HS-5 (cell line): ENCODE results near the gene C19orf67.
A peak's percentile ranks its signal among the peaks of the same experiment; 100 is the strongest.

Experiments used
- DNase-seq: peaks from one replicate; pipeline ENCODE4 v3.0.0-alpha.2; 2012; ENCODE audit warnings: low read depth

C19orf67 gene

DNA sequence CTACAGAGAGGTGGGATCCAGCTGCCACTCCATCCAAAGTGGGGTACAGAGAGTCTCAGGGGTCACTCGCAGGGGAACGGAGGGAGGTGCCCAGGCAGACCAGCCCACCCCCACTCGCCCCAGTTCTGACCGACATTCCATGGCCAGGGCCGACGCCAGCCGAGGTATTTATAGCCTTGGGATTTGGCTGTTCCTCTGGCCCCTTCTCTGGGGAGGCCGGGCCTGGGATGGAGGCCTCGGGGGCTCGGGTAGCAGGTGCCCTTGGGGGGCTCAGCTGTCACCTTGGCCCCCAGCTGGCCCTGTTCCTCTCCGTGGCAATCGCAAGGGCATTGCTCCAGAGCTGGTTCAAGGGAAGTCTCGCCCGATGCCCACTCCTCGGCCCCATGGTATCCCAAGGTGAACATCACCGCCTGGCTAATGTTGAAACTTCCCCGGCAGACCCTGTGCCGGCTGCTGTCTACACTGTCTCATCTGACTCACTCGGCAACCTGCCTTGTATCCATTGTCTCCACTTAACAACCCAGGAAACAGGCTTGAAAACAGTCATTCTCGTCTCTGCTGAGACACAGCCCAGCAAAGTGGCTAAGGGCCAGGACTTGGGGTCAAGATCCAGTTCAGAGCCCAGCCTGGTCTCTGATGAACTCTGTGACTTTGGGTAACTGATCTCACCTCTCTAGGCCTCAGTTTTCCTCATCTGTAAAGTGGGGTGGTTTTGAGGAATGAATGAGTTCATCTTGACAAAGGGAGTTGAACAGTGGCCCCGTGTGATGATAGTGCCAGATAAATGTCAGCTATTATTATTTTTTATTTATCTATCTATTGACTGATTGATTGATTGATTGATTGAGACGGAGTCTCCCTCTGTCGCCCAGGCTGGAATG is 22.2 kb upstream of the C19orf67 start:
- DNase-seq, result no peak

DNA sequence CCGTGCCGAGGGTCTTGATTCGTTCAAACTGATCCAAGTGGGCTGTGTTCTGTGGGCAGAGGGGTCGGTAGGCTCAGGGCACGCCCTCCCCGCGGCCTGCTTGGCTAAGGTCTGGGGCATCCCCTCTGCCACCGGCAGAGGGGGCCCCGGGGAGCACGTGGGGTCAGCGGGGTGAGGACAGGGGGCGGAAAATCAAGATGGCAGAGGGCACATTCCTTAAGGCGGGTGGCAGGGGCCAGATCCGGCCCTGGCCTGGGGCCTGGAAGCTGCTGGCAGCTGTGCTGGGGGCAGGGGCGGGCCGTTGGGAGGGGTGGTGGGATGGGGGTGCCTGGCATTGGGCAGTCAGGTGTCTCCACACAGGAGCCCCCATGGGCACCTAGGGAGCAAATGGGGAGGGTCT is 21.3 kb upstream of the C19orf67 start:
- no peak for DNase-seq

DNA sequence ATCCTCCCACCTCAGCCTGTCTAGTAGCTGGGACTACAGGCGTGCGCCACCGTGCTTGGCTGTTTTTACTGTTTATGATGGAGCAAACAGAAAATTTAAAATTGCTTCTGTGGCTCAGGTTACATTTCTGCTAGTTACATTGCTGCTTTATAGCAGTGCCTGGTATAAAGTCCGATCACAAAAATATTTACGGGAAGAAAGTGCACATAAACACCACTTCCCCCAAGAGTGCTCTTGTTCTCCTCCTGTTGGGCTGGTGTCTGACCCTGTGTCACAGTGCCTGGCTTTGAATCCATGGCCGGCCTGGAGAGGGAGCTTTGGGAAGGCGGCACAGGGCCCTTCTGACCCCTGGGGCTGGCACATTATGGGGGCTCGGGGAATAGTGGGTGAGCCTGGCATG is 20.1 kb upstream of the C19orf67 start:
- no peak for DNase-seq

DNA sequence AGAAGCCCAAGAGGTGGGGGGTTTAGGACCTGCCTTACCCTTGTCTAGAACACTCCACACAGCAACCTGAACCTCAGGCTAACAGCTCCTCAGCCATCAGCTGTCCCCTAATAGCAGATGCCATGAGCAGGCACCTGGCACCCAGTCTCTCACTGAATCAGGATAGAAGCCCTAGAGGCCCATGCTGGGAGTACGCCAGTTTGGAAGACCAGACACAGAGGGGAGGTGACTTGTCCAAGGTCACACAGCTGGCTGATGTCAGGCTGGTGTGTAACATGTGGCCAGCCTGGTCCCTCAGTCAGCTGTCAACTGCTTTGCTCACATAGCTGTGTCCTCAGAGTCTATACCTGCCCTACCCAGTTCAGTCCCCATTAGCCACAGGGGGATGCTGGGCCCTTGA is 17.7 kb upstream of the C19orf67 start:
- no peak for DNase-seq

DNA sequence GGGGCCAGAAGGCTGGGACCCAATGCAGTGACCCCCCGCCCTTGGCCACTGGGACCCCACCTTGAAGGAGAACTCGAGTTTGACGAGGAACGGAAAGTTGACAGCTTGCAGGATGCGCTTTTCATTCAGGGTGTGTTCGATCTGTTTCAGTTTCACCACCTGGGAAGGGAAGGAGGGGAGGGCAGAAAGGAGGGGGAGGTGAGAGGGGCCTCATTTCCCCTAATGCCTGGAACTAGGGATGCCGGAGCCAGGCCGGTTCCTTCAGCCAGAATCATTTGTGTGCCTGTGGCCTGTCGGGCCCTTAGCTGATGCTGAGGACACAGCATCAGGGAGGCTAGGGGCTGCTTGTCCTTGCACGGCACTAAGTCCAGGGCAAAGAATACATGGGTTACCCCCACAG is 17.2 kb upstream of the C19orf67 start:
- DNase-seq, result no peak

DNA sequence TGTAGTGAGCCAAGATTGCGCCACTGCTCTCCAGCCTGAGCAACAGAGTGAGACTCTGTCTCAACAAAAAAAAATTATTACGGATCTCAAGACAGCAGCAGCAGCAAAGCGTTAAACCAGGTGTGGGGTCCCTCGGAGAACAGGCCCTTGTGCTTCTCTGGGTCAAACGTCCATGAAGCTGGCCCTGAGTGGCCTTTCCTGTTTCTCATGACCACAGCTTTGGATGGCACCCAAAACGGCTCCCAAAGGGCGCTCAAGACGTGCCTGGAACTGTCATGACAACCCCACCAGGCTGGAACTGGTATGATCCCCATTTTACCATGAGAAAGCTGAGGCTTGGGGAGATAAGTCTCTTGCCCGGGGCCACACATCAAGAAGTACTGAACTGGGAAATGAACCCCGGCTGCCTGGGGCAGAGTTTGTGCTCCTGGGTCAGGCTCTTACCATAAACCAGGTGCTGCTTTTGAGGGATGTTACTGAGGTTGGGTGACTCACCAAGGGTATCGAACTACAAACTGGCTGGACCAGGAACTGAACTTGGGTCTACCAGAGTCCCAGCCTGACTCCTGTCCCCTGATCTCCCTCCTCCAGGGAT is 16.6 kb upstream of the C19orf67 start:
- no peak for DNase-seq

DNA sequence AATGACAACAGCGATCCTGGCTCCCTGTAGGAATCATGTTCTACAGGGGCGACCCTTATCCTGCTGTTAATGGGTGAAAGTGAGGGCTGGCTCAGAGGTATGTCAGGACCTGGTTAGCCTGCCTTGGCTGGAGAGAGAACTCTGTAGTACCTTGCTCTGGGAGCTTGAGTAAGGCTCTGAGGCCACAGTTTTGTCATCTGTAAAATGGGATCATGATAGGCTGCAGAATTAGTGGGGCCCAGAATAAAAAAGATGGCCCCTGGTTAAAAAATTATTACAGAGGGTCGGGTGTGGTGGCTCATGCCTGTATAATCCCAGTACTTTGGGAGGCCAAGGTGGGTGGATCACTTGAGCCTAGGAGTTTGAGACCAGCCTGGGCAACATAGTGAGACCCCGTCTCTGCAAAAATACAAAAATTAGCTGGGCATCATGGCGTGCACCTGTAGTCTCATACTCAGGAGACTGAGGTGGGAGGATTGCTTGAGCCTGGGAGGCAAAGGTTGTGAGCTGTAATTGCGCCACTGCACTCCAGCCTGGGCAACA is 15.5 kb upstream of the C19orf67 start:
- DNase-seq, result no peak

DNA sequence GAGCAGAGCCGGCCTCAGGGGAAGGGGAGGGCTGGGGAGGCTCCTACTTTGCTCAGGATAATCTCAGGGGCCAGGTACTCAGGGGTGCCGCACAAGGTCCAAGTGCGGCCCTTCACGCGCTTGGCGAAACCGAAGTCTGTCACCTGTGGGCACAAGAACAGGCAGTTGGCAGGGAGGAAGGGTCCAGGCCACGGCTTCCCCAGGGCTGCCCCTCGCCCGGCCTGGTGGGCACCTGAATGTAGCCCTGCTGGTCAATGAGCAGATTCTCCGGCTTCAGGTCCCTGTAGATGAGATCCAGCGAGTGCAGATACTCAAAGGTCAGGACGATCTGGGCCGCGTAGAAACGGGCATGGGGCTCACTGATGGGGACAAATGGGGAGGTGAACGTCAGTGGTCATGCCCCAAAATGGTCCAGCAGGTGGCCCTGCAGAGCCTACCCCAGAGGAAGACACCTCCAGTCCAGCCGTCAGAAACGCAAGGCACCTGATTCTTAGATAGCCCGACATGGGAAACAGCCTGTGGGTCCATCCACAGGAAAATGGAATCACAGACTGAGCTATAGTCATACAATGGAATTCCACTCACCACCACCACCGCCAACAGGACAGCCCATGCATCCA is 12.1 kb upstream of the C19orf67 start:
- no peak for DNase-seq

DNA sequence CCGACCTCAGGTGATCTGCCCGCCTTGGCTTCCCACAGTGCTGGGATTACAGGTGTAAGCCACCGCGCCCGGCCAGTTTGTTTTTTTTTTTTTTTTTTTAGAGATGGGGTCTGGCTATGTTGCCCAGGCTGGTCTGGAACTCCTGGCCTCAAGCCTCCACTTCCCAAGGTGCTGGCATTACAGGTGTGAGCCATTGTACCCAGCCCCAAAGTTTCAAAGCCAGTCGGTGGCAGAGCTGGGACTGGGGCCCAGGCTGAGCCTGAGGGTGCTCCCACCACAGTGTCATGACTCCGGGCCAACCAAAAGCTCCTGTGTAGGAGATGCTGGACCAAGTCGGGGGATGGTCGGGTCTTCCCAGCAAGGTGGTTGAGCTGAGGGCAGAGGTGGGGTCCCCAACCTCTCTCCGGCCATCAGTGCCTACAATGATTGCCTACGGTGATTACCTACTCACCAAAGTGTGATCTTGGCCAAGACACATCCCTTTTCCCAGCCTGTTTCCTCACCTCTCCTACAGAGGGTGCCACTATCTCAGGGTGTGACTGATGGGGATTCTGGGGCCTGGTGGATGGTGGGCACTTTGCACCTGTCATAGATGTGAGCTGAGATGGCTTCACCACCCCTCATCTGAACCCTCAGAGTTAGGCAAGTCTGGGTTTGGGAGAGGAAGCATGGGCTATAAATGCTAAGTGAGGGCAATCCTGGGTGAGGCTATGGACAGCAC is 10.8 kb upstream of the C19orf67 start:
- no peak for DNase-seq

DNA sequence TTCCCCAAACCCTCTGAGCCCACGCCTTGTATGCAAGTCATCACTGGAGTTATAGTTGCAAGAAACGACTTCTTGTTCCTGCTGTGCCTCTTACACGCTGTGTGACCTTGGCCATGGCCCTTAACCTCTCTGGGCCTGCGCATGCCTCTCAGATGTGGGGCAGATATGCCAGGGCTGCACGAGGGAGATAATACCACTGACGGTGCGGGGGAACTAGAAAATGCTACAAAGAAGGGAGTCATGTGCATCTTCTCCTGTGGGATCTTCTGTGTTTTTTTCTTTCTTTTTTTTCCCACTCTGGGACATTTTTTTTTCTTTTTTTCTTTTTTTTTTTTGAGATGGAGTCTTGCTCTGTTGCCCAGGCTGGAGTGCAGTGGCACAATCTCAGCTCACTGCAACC is 9.3 kb upstream of the C19orf67 start:
- no peak for DNase-seq

DNA sequence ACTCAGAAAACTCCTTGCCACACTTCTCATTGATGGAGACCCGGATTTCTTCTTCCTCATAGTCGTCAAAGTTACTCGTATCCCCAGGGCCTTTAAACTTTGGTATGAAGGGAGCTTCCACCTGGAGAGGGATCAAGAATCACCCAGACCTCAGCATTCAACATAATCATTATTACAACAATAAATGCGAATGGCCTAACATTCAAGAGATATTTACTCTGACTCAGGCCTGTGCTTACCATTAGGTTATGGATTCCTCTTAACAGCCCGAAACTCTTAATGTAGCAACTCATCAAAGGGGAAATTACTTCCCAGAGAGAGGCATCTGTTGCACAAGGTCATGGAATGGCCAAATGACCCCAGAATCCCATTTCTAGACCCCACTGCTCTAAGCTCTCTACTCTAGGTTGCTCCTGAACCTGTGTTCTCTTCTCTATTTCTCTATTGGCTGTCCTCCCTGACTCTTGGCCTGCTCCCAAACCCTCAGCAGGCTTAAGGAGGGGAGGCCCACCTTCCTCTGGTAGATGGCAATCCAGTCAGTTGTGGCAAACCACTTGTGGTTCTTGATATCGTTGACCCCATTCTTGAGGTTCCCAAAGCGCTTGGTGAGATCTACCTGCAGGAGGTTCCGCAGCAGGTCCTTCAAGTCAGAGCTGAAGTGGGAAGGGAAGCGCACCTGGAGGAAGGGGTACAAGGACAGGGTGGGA is 7.7 kb upstream of the C19orf67 start:
- no peak for DNase-seq

DNA sequence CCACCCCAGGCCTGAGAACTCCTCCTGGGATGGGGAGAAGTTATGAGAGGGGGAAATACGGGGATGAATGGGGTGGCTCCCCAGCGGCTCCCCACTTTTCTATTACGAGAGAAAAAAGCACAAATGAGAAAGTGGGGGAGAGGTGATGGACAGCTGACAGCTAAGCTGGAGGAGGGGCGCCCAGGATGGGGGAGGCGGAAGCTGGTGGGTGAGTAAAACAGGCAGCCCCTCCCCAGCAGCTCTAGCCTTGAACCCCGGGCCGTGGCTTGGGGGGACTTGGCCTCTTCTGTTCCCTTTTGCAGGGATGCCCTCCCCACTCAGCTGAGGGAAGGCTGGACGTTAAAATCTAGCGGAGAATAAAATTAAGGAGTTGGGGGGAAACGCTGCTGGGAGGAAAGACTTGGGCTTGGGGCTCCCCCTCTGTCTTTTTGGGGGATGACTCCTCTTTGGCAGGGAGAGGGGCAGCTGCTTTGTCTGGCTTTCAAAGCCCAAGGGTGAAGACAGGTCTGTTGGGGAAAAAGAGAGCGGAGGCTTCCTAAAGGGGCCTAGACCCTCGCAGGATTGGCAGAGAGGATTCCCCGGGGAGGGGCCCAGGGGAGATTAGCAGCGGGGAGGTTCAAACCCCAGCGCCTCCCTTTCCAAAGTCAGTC is 6.4 kb upstream of the C19orf67 start:
- DNase-seq, result no peak

DNA sequence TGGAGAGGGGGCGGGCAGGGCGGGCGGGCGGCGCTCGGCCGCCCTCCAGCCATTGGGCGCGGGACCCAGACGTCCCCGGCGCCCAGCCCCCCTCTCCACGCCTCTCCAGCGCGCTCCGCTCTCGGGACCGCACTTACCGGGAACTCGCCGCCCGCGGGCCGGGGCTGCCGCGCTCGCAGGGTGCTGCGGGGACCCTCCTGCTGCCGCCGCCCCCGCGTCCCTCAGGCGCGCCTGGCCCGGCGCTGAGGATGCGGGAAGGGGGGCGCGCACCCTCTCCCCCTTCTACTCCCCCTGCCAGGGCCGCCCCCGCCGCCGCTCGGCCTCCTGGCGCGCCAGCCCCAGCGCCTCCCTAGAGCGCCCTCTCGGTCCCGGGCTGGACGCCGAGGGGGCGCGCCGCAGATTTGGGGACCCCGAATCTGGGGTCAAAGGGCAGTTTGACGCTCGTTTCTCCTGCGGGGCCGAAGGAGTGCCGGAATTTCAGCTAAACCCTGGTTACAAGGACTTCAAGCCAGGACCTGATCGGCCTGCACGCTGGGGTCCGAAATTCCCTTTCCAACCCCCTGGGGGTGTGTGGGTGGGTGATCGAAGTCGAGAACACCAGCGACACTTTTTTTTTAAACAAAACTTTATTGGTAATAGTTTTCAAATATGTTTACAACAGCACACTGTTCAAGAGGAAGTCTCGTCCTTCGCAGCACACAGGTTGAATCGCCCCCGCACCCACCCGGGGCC is 5.7 kb upstream of the C19orf67 start:
- DNase-seq, result peak; percentile 46

DNA sequence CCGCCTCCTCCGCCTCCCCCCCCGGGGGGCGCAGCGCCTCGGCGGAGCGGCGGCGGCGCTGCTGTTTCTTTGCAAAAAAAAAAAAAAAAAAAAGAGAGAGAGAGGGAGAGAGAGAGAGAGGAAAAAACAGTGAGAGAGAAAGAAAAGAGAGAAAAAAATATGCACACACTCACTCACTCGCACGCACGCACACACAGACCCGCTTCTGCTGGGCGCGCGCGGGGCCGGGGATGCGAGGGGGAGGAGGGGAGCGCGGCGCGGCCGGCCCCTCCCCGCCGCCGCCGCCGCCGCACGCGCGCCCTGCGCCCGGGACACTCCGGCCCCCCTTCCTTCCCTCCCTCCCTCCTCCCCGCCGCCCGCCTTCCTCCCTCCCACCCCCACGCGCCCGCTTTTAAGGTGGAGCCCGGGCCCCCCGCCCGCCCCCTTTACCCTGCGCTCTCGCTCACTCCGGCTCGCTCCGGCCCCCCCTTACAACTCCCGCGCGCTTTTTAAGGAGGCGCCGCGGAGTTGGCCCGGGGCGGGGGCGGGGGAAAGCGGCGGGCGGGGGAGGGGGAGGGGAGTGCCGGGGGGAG is 5.0 kb upstream of the C19orf67 start, which contains the start of gene SAMD1:
SAMD1 (minus strand) TSS at position 243 of the 572 bp plus-strand sequence.
- DNase-seq, result peak; percentile 35

DNA sequence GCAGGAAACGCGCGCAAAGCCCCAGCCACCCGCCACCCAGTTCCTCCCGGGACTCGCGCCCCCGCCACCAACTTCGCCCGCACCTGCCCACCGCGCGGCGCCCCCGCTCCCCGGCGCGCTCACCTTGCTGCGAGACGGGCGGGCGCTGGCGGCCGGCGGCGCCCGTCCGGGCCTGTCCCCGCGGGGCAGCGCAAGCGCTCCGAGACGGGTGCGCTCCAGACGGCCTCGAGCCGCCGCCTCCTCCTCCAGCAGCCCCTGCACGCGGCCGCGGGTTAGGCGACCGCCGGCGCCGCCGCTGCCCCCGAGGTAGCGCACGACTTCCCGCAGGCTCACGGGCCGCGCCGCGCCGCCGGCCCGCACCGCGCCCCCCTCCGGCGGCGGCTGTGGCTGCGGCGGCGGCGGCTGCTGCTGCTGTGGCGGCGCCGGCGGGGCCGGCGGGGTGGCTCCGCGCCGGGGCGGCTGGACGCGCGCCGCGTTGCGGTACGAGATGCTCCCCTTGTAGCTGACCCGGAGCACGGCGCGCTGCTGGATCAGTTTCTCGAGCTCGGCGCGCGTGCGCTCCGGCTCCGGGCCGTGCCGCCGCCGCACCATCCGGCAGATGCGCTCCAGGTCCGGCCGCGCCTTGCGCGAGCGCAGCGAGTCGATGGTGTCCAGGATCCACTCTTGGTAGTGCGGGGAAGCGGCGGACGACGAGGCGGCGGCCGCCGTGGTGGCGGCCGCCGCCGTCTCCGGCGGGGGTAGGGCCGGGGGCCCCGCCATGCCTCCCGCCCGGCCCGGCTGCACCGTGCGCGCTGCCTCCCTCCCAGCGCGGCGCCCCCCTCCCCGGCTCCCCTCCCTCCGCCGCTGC is 4.3 kb upstream of the C19orf67 start:
- no peak for DNase-seq

DNA sequence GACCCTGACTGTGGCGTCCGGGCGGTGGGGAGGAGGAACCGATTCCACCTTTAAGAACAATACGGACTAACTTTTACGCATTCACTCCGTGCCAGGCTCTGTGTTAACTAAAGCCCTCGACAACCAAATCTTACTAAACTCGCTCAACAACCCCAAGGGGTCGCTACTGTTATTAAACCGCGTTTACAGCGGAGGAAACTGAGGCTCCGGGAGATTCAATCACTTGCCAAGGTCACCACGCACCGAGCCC is 3.8 kb upstream of the C19orf67 start:
- no peak for DNase-seq

DNA sequence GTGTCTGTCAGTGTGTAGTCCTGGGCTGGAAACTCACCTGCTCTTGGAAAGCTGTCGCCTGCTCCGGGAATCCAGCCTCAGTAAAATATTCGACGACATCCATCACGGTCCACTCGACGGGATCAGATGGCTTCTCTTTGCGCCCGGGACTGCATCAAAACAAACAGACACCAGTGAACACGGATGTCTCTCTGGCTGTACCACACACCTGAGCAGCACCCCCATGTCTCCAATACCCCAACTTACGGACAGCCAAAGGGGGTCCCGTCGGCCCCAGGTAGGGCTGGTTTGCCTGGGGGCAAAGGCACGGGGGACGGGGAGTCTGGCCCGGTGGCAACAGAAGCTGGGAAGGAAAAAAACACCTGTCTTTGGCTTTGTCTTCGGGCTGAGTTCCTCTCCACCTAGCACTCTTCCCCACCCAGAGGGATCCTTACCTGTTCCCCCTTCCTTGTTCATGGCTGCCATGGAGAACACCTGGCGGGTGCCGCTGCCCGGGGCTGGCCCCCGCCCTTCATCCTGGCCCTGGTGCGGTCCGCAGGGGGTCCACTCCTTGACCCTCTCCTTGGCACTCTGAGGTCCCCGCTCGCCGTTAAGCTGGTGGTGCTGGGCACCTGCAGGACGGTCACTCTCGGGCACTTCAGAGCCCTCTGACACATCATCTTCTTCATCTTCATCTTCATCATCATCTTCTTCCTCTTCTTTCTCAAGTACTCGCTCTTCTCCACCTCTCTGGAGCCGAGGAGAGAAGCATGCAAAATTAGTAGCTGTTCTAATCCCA is 3.2 kb upstream of the C19orf67 start:
- DNase-seq, result no peak

DNA sequence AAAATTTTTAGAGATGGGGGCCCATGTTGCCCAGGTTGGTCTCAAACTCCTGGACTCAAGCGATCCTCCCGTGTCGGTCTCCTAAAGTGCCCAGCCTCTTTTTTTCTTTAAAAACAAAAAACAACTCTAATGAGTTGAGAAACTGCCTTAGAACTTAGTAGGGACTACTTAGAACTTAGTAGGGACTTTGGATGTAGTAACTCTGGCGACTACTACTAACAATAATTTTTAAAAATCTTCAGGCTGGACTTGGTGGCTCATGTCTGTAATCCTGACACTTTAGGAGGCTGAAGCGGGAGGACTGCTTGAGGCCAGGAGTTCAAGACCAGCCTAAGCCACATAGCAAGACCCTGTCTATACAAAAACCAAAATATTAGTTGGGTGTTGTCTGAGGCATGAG is 515 bp upstream of the C19orf67 start:
- DNase-seq, result no peak

DNA sequence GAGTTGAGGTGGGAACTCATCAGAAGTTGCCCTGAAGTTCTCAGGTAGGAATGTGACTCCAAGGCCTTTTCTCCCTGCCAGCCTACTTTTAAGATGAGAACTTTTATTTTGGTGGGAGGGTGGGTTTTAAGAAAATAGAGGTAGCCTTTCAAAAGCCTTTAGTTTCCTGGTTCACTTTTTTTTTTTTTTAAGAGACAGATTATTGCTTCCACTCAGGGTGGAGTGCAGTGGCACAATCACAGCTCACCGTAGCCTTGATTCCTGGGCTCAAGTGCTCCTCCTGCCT is 3.0 kb downstream of the C19orf67 start:
- no peak for DNase-seq
